HG02678 (cell line): ENCODE data around the gene DMD.

Source experiments
- ATAC-seq: cut with Tn5 transposase; IDR thresholded peaks from one replicate; pipeline ENCODE4 v1.9.1; 2021; ENCODE audit warnings: mild to moderate bottlenecking, moderate library complexity; ENCODE audit not compliant: unreplicated experiment

DMD gene

DNA sequence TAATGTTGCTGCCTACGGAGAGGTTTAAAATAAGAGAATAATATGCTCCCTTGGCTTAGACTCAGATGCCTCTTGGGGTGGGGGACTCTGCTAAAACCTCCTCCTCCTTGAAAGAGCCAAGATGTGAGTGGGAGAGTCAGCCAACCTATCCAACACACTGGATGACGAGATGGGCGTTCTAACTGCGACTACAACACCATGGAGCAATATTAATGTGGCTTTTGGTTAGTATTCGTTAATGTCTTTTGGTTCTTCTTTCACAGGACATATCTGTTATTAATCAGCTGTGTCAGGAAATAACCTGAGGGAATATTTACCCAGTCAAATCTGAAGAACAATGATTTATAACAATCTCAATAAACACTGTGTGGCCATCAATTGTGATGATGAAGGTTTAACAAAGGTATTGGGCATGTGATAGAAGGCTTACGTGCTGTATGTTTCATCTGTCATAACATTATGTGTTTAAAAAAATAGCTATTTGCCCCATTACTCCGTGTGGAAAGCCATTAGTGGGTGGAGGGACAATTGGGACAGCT is 1996.0 kb downstream of the DMD start:
- no peak for ATAC-seq

DNA sequence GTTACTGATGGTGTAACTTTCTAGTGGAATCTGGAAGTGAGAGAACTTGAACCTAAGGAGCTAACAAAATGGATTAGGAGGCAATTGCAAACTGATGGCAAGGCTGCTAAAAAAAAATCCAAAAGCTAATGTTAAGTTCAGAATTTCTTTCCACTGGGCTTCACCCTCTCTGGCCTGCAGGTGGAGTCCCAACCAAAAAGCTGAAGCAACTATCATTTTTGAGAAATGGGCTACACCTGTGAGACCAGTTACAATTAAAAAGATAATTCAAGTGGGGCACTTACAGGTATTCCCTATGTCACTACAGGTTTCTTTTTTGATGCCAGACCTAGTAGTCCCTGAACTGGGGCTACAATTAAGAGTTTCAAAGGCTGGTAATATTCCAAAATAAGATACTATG is 1997.4 kb downstream of the DMD start:
- peak; percentile 60 for ATAC-seq

DNA sequence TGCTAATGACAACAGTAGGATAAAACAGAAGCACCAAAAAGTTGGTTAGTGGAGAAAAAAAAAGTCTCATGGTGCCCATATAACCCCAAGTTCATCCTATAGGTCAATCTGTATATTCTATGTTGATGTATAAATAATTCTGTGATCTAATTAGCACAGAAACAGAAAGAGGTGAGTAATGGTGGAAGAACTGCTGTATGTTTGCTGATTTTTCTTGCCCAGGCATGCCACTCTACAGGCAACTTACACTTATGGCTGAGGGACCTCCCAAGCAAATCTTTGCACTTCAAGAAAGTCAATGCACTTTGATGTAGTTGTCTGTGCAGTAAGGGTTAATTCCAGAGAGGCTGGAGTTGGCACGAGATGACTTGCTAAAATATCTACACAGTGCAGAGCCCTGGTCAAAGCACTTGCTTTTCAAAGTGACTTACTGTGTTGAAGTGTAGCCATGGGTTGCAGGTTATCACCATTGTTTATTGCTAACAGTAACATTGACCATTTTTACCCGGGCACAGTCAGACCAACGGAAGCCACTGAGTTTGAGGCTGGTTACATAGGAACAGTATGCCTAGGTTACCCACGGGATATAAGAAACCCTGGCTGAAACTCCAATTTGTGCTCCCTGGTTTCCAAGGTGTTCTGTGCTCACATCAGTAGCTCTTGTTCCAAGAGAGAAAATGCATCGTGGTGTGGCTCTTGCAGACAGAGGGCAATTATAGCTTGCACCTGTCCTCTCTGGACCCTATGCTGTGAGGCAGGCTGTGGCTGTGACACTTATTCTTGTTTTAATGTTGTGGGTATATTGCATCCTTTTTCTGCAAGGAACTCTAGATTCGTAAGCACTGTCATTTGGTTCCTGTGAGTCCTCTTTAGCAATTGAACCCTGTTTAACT is 1998.2 kb downstream of the DMD start:
- no peak for ATAC-seq

DNA sequence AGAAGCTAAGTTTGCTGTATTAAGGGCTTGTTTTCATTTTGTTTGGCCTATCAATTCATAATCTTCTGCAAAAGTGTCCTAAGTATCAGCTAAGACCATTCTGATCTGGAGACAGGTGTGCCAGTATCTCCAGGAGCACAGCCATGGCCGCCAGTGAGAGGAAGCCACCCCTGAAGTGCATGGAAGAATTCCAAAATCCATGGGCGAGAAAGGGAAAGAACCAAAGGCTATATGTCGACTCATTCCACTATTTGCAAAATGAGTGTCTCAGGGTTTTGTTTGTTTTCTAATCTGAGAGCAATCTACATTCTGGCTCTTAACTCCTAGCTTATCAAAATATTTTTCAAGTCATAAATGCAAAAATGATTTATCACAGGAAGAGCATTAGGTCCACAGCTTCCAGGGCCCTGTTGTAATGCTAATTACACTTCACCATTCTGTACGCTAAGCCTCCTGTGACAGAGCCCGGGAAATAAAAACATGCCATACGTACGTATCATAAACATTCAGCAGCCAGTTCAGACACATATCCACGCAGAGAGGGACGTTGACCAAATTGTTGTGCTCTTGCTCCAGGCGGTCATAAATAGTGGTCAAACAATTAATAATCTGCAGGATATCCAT is 2002.2 kb downstream of the DMD start:
- no peak for ATAC-seq

DNA sequence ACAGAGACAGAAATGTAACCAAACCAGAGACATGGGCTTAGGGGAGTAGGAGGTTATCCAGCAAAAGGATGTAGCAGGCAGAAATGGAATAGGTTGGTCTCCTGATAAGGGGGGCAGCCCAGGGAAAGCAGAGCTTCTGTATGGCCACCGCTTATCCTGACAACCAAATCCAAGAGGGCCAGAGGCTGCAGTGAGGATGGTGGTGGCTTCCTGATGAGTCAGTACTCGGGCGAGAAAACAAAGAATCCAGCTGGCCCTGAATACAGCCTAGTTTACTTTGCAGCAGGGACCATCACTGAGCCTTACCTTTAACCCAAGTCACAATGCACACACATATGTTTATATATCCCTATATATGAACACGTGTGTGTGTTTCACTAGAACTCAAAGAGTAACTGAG is 2009.8 kb downstream of the DMD start:
- ATAC-seq, result no peak

DNA sequence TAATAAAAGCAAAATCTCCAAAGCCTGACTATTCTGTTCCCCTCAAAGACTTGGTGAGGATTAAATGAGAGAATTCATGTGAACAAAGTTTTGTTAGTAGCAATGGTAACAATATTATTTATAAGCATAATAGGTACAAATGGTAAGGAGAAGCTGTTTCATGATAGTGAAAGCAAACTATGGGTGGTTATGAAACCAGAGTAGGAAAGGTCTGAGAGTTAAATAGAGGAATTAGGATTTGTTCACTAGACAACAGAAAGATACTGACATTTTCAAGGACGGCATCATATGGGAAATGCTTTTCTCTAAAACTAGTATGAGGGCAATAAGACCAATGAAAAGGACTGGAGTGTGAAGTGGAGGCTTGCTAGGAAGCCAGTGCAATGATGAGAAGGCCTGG is 2010.9 kb downstream of the DMD start:
- peak; percentile 76 for ATAC-seq

DNA sequence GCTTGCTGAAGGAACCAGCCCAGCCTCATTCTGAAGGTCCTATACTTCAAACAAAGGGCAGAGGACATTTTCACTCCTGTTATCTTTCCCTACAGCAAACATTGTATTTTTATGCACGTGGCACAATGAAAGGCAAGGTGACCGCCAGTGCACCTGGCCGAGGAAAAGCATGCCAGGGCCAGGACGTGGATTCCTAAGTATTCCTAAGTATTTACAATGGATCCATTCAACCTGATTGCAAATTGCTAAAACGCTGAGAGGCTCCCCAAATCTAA is 2011.6 kb downstream of the DMD start:
- no peak for ATAC-seq

DNA sequence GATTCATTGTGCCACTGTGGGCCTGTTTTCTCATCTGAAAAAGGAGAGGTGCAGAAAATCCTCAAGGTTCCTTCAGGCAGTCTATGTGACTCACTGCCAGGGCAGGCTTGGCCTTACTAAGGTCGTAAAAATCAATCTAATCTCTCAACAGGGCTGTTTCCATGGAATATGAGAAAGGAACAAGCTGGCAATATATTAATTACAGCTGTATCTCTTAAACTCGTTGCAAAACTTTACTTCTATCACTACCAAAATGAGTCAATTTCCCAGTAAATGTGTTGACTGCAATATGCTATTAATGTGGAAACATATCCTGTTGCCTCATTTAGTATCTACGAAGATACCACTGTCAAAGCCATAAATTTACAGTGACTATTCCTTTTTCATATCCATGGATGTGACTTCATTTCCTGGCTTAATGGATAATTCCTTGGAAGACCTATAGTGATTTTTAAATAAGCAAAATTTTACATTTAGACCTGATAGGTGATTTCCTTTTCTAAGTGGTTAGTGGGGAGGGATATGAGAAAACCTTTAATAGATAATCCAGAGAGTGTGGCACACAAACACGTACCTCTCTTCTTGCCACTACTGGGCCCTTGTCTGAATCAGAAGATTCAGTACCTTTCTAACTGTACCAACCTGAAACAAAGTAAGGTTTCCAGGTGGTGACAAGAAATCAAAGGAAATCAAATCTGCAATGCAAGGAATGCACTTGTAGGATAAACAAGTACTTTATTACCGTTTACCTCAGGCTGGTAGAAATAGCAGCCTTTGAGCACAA is 2012.1 kb downstream of the DMD start:
- ATAC-seq, result no peak

DNA sequence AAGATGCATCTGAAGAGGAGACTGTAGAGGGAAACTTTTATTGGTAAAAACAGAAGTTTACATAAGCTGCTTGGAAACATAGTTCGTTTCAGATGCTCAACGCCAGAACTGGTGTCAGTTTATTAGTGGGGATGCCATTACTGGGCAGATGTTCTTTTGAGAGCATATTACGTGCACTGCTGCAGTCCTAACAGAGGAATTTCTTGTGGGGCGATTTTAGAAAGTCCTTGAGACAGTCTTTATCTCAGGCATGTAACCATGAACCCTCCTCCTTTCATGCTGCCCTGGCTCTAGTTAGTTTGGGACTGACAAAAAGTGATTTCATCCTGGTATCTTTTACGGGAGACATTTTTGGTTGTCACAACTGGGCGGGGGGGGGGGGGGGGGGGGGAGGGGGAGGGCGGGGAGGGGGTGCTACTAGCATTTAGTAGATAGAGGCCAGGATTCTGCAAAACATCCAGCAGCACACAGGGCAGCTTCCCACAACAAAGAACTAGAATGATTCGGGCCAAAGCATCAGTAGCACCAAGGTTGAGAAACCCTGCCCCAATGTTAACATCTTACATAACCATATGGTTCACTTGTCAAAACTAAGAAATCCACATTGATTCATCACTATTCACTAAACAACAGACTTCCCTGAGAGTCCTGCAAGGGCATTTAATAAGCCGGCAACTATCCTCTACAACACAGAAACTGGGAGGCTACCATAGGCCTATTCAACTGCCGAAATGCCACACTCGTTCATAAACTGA is 2021.0 kb downstream of the DMD start:
- ATAC-seq, result no peak

DNA sequence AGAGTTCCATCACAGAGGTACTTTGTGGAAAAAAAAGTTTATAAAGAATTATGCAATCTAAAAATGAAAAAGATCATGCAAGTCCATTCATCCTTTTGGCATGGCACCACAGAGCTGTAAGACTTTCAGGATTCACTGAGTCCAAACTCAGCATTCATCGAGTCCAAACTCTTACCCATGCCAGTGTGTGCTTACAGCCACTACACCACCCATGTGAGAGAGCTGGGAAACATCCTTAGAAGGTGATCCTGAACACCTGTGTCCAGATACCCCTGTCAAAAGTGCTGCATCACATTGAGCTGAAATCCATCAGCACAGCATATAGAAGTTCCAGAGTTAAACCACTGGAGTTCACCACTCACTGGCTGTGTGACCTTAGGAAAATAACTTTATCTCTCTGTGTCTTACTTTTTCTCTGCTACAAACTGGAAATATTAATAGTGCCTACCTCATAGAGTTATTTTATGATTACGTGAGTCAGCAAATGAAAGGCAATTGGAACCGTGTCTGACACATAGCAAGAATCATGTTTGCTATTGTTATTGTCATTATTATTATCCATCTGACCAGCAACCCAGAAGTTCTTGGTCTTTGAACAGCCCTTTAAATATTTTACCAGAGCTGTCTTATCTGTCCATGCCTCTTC is 2024.5 kb downstream of the DMD start:
- ATAC-seq, result no peak

DNA sequence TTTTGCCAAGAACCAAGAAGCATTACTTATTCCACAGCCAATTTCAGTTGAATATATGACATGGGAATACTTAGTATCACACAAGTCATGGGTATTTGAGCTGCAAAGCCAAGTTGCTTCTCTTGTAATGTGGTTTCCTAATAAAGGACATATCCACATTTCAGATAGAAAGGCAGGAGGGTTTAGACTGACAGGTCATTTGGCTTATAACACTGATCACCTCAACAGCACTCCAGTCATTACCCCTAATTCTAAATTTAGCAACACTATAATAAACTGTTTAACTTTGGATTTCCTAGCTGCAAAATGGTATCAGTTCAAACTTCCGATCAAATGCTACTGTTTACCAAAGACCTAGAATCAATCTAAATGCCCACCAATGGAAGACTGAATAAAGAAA is 2025.5 kb downstream of the DMD start:
- ATAC-seq, result no peak

DNA sequence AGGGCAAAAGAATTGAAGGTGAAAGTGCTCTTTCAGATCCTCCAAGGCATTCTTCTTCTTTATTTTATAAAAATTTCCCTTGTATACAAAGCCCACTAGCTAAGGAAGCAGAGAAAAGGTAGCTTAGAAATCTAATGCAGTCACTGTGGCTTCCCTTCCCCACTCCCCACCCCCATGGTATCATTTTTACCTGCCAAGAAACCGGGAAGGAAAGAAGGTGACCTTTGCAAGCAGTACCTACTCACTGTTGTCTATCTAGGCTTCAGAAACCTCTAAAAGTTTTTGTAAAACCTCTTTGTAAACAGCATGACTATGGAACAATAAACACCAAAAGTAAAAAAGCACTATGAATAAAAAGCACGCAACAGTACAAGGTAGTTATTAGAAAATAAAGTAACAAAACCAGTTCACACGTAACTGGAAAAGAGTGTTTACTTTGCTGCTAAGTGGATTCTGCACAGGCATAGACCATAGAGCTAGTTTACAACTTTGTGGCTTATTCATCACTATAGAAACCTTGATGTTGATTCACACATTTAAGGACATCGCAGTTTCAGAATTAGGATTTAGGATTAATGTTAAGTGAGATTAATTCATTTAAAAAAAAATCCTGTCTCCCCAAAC is 2029.9 kb downstream of the DMD start:
- ATAC-seq, result no peak

DNA sequence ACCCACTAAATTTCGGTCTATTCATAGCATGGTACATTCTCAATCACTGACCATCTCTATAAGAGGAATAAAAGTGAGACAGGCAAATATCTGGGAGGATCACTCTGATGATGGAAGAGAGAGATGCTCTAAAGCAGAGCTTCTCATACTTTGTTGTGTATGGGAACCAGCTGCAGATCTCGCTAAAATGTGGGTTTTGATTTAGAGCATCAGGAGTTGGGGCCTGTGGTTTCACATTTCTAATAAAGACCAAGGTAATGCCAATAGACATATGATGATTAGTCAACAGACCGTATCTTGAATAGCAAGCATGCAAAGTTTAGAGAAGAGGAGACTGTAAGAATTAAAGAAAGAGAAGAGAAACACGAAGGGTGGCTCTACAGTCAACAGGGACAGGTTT is 2032.1 kb downstream of the DMD start:
- ATAC-seq, result no peak

DNA sequence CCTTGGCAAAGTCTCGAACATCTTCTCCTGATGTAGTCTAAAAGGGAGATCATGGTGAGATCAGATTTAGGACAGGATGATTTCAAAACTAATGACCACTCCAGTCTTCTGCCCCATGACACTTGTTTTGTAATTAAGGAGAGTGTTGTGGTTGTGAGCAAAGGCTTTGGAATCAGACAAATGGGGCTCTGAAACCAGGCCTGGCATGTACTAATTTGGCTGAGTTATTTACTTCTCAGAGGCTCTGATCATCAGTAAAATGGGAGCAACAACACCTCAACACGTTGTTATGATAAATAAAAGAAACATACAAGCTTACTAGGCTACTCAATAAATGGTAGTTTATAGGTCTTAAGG is 2032.6 kb downstream of the DMD start:
- no peak for ATAC-seq

DNA sequence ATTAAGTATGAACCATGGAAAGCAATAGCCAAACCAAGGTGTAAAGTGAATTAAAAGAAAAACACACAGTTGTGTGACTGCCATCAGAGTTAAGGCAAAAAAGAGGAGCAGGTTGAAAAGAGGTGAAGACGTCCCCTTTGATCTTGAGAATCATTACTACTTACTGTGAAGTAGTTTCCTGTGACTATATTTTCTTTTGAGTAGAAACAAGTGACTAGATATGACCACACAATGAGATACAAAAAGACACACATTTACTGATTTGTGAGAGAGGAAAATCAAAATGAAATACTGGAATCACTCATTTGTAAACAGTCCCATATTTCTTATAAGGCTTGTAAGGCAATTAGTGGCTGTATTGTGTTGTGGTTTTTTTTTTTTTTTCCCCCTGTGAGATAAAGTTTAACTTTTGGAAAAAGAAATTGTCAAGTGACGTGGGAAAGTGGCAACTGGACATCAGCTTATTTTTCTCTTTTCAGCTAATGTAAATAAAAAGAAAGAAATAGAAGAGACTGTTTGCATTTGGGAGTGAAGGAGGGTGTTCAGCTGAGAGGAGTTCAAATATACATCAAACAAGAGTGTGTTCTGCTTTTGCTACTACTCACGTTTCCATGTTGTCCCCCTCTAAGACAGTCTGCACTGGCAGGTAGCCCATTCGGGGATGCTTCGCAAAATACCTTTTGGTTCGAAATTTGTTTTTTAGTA is 2033.1 kb downstream of the DMD start:
- peak; percentile 78 for ATAC-seq

DNA sequence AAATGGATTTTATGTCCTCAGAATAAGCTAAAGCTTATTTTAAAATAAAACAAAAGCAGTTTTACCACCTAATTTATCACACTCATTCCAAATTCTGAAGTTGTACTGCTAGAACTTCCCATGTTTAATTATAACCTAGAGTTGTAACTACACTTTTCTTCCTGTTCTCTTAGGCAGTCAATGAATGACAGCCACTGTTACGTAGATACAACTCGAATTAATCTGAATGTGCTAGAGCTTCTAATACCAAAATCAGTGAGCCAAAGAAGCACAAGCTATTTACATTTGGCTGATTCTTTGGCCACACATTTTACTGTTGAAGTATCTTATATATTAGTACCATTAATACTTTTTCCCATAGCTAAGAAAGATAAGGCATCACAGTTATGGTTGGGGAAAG is 2040.6 kb downstream of the DMD start:
- no peak for ATAC-seq

DNA sequence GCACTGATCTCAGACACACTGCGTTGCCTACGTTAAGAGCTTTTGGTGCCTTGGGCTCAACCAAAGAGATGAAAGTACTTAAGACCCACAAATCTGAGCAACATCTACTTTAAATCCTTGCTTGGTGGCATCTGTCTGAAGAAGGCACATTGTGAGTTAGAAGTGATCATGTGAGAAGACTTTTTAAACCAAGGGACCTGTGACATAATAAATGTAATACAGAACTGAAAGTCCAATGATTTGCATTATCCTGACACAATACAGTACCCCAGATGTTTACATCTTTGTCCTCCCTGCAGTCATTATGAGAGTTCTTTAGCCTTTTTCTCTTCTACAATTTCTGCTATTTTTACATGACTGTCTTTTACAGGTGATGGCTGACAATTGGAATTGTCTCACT is 2042.8 kb downstream of the DMD start:
- peak; percentile 99 for ATAC-seq

DNA sequence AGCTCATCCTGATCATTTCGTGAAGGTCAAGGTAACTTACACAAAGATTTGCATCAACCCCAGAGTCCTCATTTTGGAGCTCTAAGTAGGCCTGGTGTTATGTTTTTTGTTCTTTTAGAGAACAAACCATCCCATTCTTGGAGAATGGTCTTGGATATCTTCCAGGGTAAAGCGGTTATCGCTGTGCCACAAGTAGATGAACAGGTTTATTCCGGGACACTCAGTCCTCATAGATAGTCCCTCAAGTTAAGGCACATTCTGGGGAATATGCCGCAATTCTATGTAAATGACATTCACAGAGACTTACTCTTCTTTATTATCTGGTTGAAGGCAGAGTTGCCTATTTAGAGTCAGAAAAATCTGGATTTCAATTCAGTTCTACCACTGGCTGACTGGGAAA is 2044.5 kb downstream of the DMD start:
- no peak for ATAC-seq

DNA sequence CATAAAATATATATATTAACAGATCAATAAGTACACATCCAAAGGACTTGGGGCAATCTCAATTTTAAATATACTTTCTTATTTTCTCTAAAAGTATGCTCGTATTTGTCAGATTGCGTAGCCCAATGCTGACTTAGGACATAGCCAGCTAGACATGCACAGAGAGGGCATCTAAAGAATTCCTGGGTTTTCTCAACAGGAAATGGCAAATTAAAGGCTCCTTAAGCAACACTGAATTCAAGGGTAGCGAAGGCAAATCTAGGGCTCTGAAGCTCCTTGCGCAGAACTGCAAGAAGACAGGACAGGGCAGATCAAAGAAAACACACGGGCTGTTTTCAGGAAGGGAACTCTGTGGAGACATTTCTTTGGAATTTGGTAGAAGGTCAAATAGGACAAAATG is 2044.9 kb downstream of the DMD start:
- no peak for ATAC-seq
